HCT116 (cell line): ENCODE data around the gene SLC50A1. TPM values are rescaled to one million over a fixed set of nuclear protein-coding genes. Genes with fewer than 3 reads are reported as not detected.

Experiments
- ATAC-seq: fragments of 200-7000 bp; cut with Tn5 transposase; 2 replicates; pipeline ENCODE4 v1.9.1; 2020; ENCODE audit warnings: mild to moderate bottlenecking, moderate library complexity
- BruUV-seq: library from RNA; stranded (reverse); fragments of 400-500 nt; replicated peaks from 2 replicates; lab custom pipeline; 2021; lab: Mats Ljungman, UMichigan
- CTCF ChIA-PET: fragments of 300-600 bp; sonication (Branson Sonifier 250); formaldehyde crosslinking; loops from one replicate; lab custom pipeline; 2021; ENCODE audit warnings: antibody characterized with exemption; lab: Charles Lee
- POLR2A ChIA-PET: fragments of 300-600, 350-600 bp; sonication (Branson Sonifier 250); formaldehyde crosslinking; loops from one replicate; lab custom pipeline; 2021; ENCODE audit warnings: antibody characterized with exemption; lab: Charles Lee
- RAD21 ChIA-PET, 2 experiments: fragments of 300-600 bp; sonication (Branson Sonifier 250); formaldehyde crosslinking; loops; one replicate each; lab custom pipeline; 2023; ENCODE audit warnings: low total read pairs in 2 of 2; ENCODE audit not compliant: uncharacterized antibody in 2 of 2, unreplicated experiment in 2 of 2, low non-redundant PET in 1 of 2; lab: Charles Lee
- DNase-seq: peaks from one replicate; pipeline ENCODE4 v3.0.0-alpha.2; 2010; ENCODE audit warnings: low read depth, low spot score
- H2AFZ ChIP-seq: fragments of 200-600 bp; shearing (Covaris generic), sonication (generic); 2 replicates; pipeline ENCODE4 v1.6.1; 2017; ENCODE audit warnings: low read depth, mixed run types, mixed read lengths, antibody characterized with exemption, low read length; ENCODE audit not compliant: poor library complexity, severe bottlenecking
- H3K27ac ChIP-seq: 2 replicates; pipeline ENCODE4 v1.5.1; 2012; ENCODE audit warnings: low read depth, low read length
- H3K27me3 ChIP-seq: fragments of 200-600 bp; sonication (generic); 2 replicates; pipeline ENCODE4 v1.6.1; 2016; ENCODE audit warnings: mixed run types, low read length, mixed read lengths; ENCODE audit not compliant: insufficient read depth
- H3K36me3 ChIP-seq, 2 experiments: fragments of 200-500 bp in 1 of 2; fragments of 200-600 bp in 1 of 2; sonication (Bioruptor generic) in 1 of 2; sonication (generic) in 1 of 2; 2 replicates each; pipeline versions ENCODE4 v1.5.1 to v1.6.1; 2014 to 2016; ENCODE audit warnings: low read length in 2 of 2, inconsistent platforms in 1 of 2, mixed read lengths in 1 of 2, mixed run types in 1 of 2; ENCODE audit not compliant: insufficient read depth in 2 of 2, control insufficient read depth in 1 of 2
- H3K4me1 ChIP-seq, 2 experiments: fragments of 200-600 bp in 1 of 2; sonication (generic) in 1 of 2; 2 replicates each; pipeline versions ENCODE4 v1.5.1 to v1.6.1; 2012 to 2017; ENCODE audit warnings: low read length in 2 of 2, inconsistent platforms in 1 of 2, mild to moderate bottlenecking in 1 of 2, mixed read lengths in 1 of 2, mixed run types in 1 of 2, moderate library complexity in 1 of 2; ENCODE audit not compliant: insufficient read depth in 2 of 2, control insufficient read depth in 1 of 2
- H3K4me2 ChIP-seq: fragments of 200-600 bp; sonication (generic); 2 replicates; pipeline ENCODE4 v1.6.1; 2017; ENCODE audit warnings: mixed run types, low read length, mixed read lengths
- H3K4me3 ChIP-seq, 2 experiments: fragments of 200-600 bp in 1 of 2; sonication (generic) in 1 of 2; replicated peaks in 1 of 2; 2 replicates each; pipeline ENCODE4 v1.5.1; 2011 to 2016; ENCODE audit warnings: low read length in 2 of 2, control low read depth in 1 of 2, low read depth in 1 of 2, mild to moderate bottlenecking in 1 of 2, mixed read lengths in 1 of 2, mixed run types in 1 of 2
- H3K79me2 ChIP-seq: fragments of 200-600 bp; sonication (generic); 2 replicates; pipeline ENCODE4 v1.6.1; 2017; ENCODE audit warnings: mild to moderate bottlenecking, mixed run types, low read length, moderate library complexity, mixed read lengths; ENCODE audit not compliant: insufficient read depth
- H3K9ac ChIP-seq: fragments of 200-600 bp; sonication (generic); 2 replicates; pipeline ENCODE4 v1.6.1; 2016; ENCODE audit warnings: low read length, mixed read lengths
- H3K9me2 ChIP-seq: fragments of 200-600 bp; sonication (generic), shearing (Covaris generic); 2 replicates; pipeline ENCODE4 v1.6.1; 2017; ENCODE audit warnings: mixed run types, mild to moderate bottlenecking, moderate library complexity; ENCODE audit not compliant: insufficient read depth
- H3K9me3 ChIP-seq, 2 experiments: fragments of 200-500 bp in 1 of 2; fragments of 200-600 bp in 1 of 2; sonication (Bioruptor generic) in 1 of 2; sonication (generic) in 1 of 2; 2 replicates each; pipeline ENCODE4 v1.6.1; 2014 to 2017; ENCODE audit warnings: low read length in 2 of 2, mixed read lengths in 2 of 2, inconsistent platforms in 1 of 2, low read depth in 1 of 2, mild to moderate bottlenecking in 1 of 2, mixed run types in 1 of 2, moderate library complexity in 1 of 2; ENCODE audit not compliant: control insufficient read depth in 1 of 2, insufficient read depth in 1 of 2
- H4K20me1 ChIP-seq: fragments of 200-600 bp; sonication (generic), shearing (Covaris generic); 2 replicates; pipeline ENCODE4 v1.6.1; 2017; ENCODE audit warnings: mixed run types, mild to moderate bottlenecking, moderate library complexity; ENCODE audit not compliant: insufficient read depth
- CEBPB ChIP-seq: IDR thresholded peaks from 2 replicates; pipeline ENCODE4 v1.6.1; 2012; ENCODE audit warnings: low read depth
- EZH2 ChIP-seq: fragments of 200-600 bp; sonication (generic); IDR thresholded peaks from 2 replicates; pipeline ENCODE4 v1.6.1; 2017; ENCODE audit warnings: antibody characterized with exemption, mixed run types
- JUND ChIP-seq: IDR thresholded peaks from 2 replicates; pipeline ENCODE4 v1.6.1; 2012
- POLR2AphosphoS5 ChIP-seq: IDR thresholded peaks from 2 replicates; pipeline ENCODE4 v1.6.1; 2011; ENCODE audit warnings: mild to moderate bottlenecking, low read depth, low read length, moderate library complexity
- SIN3A ChIP-seq: IDR thresholded peaks from 2 replicates; pipeline ENCODE4 v1.6.1; 2012; ENCODE audit warnings: low read depth
- SP1 ChIP-seq: IDR thresholded peaks from 2 replicates; pipeline ENCODE4 v1.6.1; 2012; ENCODE audit warnings: low read depth
- YY1 ChIP-seq: IDR thresholded peaks from 2 replicates; pipeline ENCODE4 v1.6.1; 2011; ENCODE audit warnings: low read length, low read depth, moderate library complexity, mild to moderate bottlenecking; ENCODE audit not compliant: insufficient replicate concordance; ENCODE audit errors: extremely low read depth
- ZFX ChIP-seq: fragments of 450-650 bp; IDR thresholded peaks from 2 replicates; pipeline ENCODE4 v1.6.1; 2017
- ZNF274 ChIP-seq: fragments of 200-500 bp; sonication (Bioruptor generic); IDR thresholded peaks from 2 replicates; pipeline ENCODE4 v1.6.1; 2014; ENCODE audit warnings: mild to moderate bottlenecking, low read depth, low read length, inconsistent platforms
- intact Hi-C: fragments of 100-400 bp; cut with micrococcal nuclease; formaldehyde crosslinking; loops from 2 replicates; pipeline ENCODE4 v1.10.0; 2022
- total RNA-seq: library from RNA; stranded (reverse); gene quantifications from one replicate; pipeline ENCODE4 v1.2.1, GENCODE V29; 2021; ENCODE audit not compliant: unreplicated experiment
- TF ChIP-seq, protein P1 (sequence below): IDR thresholded peaks from 2 replicates; pipeline ENCODE4 v1.6.1; 2011; ENCODE audit warnings: mild to moderate bottlenecking, low read length, moderate library complexity; ENCODE audit not compliant: insufficient replicate concordance; ENCODE audit errors: extremely low read depth
- TF ChIP-seq, protein P2 (sequence below): IDR thresholded peaks from 2 replicates; pipeline ENCODE4 v1.6.1; 2012
- TF ChIP-seq, protein P3 (sequence below): IDR thresholded peaks from 2 replicates; pipeline ENCODE4 v1.6.1; 2012

Gene SLC50A1
- total RNA-seq, 1 experiment from 2014 or later, result 49.9 TPM

GRCh38 chr1:155186794-155187455, 51.3 kb downstream of the SLC50A1 start:
- no peak overlapping the region for H3K4me3 ChIP-seq
- H3K4me1 ChIP-seq, result no peaks in the 10 kb centered on the region; a peak in 2 of 4 replicates
- no peak overlapping the region for H3K27ac ChIP-seq
- H4K20me1 ChIP-seq, result no peaks in the 10 kb centered on the region
- no peaks in the 10 kb centered on the region for H3K79me2 ChIP-seq
- intact Hi-C loops, result no loop called here
- ATAC-seq (no peak), DNase-seq (no peak)
- H3K9me3 ChIP-seq, result no peaks in the 10 kb centered on the region
- H2AFZ ChIP-seq, result no peak overlapping the region
- no peaks in the 10 kb centered on the region for H3K36me3 ChIP-seq
- TF ChIP-seq JUND, result no peak
- TF ChIP-seq, protein P1, sequence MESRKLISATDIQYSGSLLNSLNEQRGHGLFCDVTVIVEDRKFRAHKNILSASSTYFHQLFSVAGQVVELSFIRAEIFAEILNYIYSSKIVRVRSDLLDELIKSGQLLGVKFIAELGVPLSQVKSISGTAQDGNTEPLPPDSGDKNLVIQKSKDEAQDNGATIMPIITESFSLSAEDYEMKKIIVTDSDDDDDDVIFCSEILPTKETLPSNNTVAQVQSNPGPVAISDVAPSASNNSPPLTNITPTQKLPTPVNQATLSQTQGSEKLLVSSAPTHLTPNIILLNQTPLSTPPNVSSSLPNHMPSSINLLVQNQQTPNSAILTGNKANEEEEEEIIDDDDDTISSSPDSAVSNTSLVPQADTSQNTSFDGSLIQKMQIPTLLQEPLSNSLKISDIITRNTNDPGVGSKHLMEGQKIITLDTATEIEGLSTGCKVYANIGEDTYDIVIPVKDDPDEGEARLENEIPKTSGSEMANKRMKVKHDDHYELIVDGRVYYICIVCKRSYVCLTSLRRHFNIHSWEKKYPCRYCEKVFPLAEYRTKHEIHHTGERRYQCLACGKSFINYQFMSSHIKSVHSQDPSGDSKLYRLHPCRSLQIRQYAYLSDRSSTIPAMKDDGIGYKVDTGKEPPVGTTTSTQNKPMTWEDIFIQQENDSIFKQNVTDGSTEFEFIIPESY, result no peak
- no peak for TF ChIP-seq ZNF274
- no peak for TF ChIP-seq SP1
- TF ChIP-seq, protein P2, sequence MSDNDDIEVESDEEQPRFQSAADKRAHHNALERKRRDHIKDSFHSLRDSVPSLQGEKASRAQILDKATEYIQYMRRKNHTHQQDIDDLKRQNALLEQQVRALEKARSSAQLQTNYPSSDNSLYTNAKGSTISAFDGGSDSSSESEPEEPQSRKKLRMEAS, result no peak
- TF ChIP-seq, protein P3, sequence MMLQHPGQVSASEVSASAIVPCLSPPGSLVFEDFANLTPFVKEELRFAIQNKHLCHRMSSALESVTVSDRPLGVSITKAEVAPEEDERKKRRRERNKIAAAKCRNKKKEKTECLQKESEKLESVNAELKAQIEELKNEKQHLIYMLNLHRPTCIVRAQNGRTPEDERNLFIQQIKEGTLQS, result no peak
- no peak for TF ChIP-seq SIN3A
- TF ChIP-seq YY1, result no peak
- no peak for TF ChIP-seq POLR2AphosphoS5
- TF ChIP-seq EZH2, result no peak
- TF ChIP-seq ZFX, result no peak
- no peak for TF ChIP-seq CEBPB
- no peak overlapping the region for H3K4me2 ChIP-seq
- ChIA-PET POLR2A (no interaction called here), CTCF (no interaction called here), RAD21 (no interaction called here)
- no peaks in the 10 kb centered on the region for H3K27me3 ChIP-seq
- no peak overlapping the region for H3K9ac ChIP-seq
- H3K9me2 ChIP-seq, result no peaks in the 10 kb centered on the region
- no TSS peak for BruUV-seq
